Measurements from ENCODE around the gene HRH3. TPM values are rescaled to one million over a fixed set of nuclear protein-coding genes. Genes with fewer than 3 reads are reported as not detected.

HRH3 gene
- polyA plus RNA-seq, 3 donors, result not detected

GRCh38 chr20:62232770-62233645, 12.9 kb upstream of the HRH3 start:
- peaks cover 3 to 4% (median 3%) of the 10 kb centered on the region in 3 donors for H3K27me3 Mint-ChIP-seq (ENCODE audit: low read depth in 3 of 3)
- H3K4me1 Mint-ChIP-seq, result peaks cover 5% of the 10 kb centered on the region
- 90% methylated on average over 18 of the region's 18 CpGs for WGBS (ENCODE audit: insufficient coverage)
- H2AFZ ChIP-seq (ENCODE audit: insufficient read depth, low read depth, low read length, poor library complexity, severe bottlenecking), result no peak overlapping the region
- H3K9ac ChIP-seq (ENCODE audit: insufficient read depth, low read length, poor library complexity, severe bottlenecking), result no peak overlapping the region
- H3K27me3 ChIP-seq (ENCODE audit: control insufficient read depth in 2 of 2, insufficient read depth in 2 of 2, low read length in 2 of 2), result no peaks in the 10 kb centered on the region
- H4K20me1 ChIP-seq (ENCODE audit: insufficient read depth, low read length), result no peaks in the 10 kb centered on the region
- no peaks in the 10 kb centered on the region for H3K36me3 Mint-ChIP-seq
- no peak overlapping the region for H3K27ac ChIP-seq (ENCODE audit: low read depth in 1 of 2, low read length in 2 of 2)
- no peak overlapping the region for H3K4me3 Mint-ChIP-seq
- H3K4me3 ChIP-seq (replicated peaks in 1 of 3; ENCODE audit: low read depth in 2 of 3, low read length in 3 of 3), result no peak overlapping the region
- no peak for DNase-seq
- intact Hi-C loops (cut with micrococcal nuclease), result loop anchor here in 1 of 2 donors (10.0 kb wide), 2 partner anchors 168 to 172 kb away; partner anchors contain the start of genes CABLES2 and TAF4
- H3K27ac Mint-ChIP-seq, result no peak overlapping the region
- H3K79me2 ChIP-seq (ENCODE audit: insufficient read depth, low read length), result no peaks in the 10 kb centered on the region
- H3K9me3 Mint-ChIP-seq, result peaks cover 3 to 7% (median 6%) of the 10 kb centered on the region in 7 donors
- peaks cover 0 to 18% of the 10 kb centered on the region in 2 donors for H3K9me3 ChIP-seq (replicated peaks in 1 of 2; ENCODE audit: control insufficient read depth in 1 of 2, insufficient read depth in 1 of 2, low read length in 2 of 2)
- H3K4me1 ChIP-seq (ENCODE audit: control insufficient read depth in 1 of 2, insufficient read depth in 2 of 2, low read length in 2 of 2), result peaks cover 5 to 6% of the 10 kb centered on the region in 2 donors
- TF ChIP-seq CTCF (IDR thresholded peaks at IDR 0.05), result no peak
- H3K4me2 ChIP-seq (replicated peaks; ENCODE audit: extremely low read depth, low read length, poor library complexity, severe bottlenecking), result no peak overlapping the region
- no peaks in the 10 kb centered on the region for H3K36me3 ChIP-seq (replicated peaks in 1 of 2; ENCODE audit: control insufficient read depth in 1 of 2, insufficient read depth in 2 of 2, low read length in 2 of 2)

GRCh38 chr20:62232194-62232593, 12.1 kb upstream of the HRH3 start:
- Histone ChIP-seq H3K9ac (ENCODE audit: insufficient read depth, low read length, poor library complexity, severe bottlenecking) (no peak overlapping the region), H3K4me3 (replicated peaks in 1 of 3; ENCODE audit: low read depth in 2 of 3, low read length in 3 of 3) (no peak overlapping the region), H3K4me2 (replicated peaks; ENCODE audit: extremely low read depth, low read length, poor library complexity, severe bottlenecking) (no peak overlapping the region), H3K4me1 (ENCODE audit: control insufficient read depth in 1 of 2, insufficient read depth in 2 of 2, low read length in 2 of 2) (no peaks in the 10 kb centered on the region), H3K27ac (ENCODE audit: low read depth in 1 of 2, low read length in 2 of 2) (no peak overlapping the region), H4K20me1 (ENCODE audit: insufficient read depth, low read length) (no peaks in the 10 kb centered on the region), H2AFZ (ENCODE audit: insufficient read depth, low read depth, low read length, poor library complexity, severe bottlenecking) (no peak overlapping the region), H3K9me3 (replicated peaks in 1 of 2; ENCODE audit: control insufficient read depth in 1 of 2, insufficient read depth in 1 of 2, low read length in 2 of 2) (peaks cover 0 to 18% of the 10 kb centered on the region in 2 donors), H3K36me3 (replicated peaks in 1 of 2; ENCODE audit: control insufficient read depth in 1 of 2, insufficient read depth in 2 of 2, low read length in 2 of 2) (no peaks in the 10 kb centered on the region), H3K79me2 (ENCODE audit: insufficient read depth, low read length) (no peaks in the 10 kb centered on the region), H3K27me3 (ENCODE audit: control insufficient read depth in 2 of 2, insufficient read depth in 2 of 2, low read length in 2 of 2) (no peaks in the 10 kb centered on the region)
- Mint-ChIP-seq H3K4me1 (no peaks in the 10 kb centered on the region), H3K36me3 (no peaks in the 10 kb centered on the region), H3K9me3 (peaks cover 3 to 7% (median 5%) of the 10 kb centered on the region in 7 donors), H3K27ac (no peak overlapping the region), H3K4me3 (no peak overlapping the region), H3K27me3 (ENCODE audit: low read depth in 3 of 3) (peaks cover 3 to 6% (median 3%) of the 10 kb centered on the region in 3 donors)
- TF ChIP-seq CTCF (IDR thresholded peaks at IDR 0.05), result no peak
- no peak for DNase-seq
- intact Hi-C loops (cut with micrococcal nuclease), result loop anchor here in 1 of 2 donors (10.0 kb wide), 2 partner anchors 167 to 173 kb away; partner anchors contain the start of genes CABLES2 and TAF4
- 95% methylated on average over 7 of the region's 7 CpGs for WGBS (ENCODE audit: insufficient coverage)

Data from CD14-positive monocyte (primary cell).